Measurements from ENCODE around the gene CEBPA.

Gene CEBPA

DNA sequence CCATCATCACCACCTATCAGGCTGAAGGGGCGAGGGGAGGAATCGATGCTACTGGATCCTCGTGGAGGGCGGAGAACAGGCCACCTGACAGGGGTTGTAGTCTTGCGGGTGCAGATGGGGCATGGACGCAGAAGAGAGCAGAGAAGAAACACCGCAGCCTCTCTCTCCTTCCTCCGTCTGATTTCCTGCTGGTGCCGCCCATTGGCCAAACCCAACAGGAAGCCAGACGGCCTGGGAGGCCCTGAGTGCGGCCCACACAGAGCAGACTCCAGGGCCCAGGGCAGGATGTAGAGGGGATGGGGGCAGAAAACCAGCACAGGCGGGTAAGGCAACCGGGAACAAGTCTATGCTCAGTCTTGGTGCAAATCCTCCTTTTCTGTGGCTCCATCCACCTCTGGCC lies 15.4 kb downstream of the CEBPA start:
- peaks cover 14% of the 10 kb centered on the region; the same call in 1 of the 2 replicates for H3K9me3 ChIP-seq (ENCODE audit: insufficient read depth, low read length)
- no peak overlapping the region for H3K27ac ChIP-seq (ENCODE audit: low read length)
- H3K27me3 ChIP-seq (ENCODE audit: low read depth, low read length), result peaks cover 47% of the 10 kb centered on the region
- H3K9ac ChIP-seq (ENCODE audit: low read length), result no peak overlapping the region
- no peaks in the 10 kb centered on the region for H3K79me2 ChIP-seq (ENCODE audit: low read length)
- no peak overlapping the region for H3K4me3 ChIP-seq (ENCODE audit: low read length)
- no peaks in the 10 kb centered on the region for H4K20me1 ChIP-seq (ENCODE audit: insufficient read depth, low read length)
- TF ChIP-seq, protein P1, sequence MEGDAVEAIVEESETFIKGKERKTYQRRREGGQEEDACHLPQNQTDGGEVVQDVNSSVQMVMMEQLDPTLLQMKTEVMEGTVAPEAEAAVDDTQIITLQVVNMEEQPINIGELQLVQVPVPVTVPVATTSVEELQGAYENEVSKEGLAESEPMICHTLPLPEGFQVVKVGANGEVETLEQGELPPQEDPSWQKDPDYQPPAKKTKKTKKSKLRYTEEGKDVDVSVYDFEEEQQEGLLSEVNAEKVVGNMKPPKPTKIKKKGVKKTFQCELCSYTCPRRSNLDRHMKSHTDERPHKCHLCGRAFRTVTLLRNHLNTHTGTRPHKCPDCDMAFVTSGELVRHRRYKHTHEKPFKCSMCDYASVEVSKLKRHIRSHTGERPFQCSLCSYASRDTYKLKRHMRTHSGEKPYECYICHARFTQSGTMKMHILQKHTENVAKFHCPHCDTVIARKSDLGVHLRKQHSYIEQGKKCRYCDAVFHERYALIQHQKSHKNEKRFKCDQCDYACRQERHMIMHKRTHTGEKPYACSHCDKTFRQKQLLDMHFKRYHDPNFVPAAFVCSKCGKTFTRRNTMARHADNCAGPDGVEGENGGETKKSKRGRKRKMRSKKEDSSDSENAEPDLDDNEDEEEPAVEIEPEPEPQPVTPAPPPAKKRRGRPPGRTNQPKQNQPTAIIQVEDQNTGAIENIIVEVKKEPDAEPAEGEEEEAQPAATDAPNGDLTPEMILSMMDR (IDR thresholded peaks at IDR 0.05; ENCODE audit: low read depth, low read length), result no peak
- TF ChIP-seq EZH2phosphoT487 (IDR thresholded peaks at IDR 0.05; ENCODE audit: low read depth), result no peak
- H3K4me2 ChIP-seq (ENCODE audit: low read length), result no peak overlapping the region
- no peaks in the 10 kb centered on the region for H3K36me3 ChIP-seq (replicated peaks; ENCODE audit: low read depth, low read length)
- H2AFZ ChIP-seq (ENCODE audit: low read depth, low read length), result no peak overlapping the region
- no peaks in the 10 kb centered on the region for H3K4me1 ChIP-seq (ENCODE audit: low read length)

DNA sequence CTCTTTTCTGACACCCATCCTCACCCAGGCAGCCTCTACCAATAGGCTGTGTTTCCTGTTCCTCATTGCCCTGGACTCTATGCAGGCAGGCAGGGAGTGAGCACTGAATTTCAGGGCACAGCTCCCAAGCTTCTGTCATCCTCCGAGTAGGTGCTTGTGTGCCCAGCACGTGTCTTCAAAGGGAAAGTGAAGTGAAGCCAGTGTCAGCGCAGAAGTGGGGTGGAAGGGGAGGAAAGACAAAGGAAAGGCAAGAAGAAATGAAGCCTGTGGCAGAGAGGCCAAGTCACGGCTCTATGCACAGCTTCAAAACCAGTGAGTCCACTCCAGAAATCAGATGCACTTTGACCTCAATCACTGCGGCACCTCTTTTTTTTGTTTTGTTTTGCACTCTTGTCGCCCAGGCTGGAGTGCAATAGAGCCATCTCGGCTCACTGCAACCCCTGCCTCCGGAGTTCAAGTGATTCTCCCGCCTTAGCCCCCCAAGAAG lies 16.9 kb downstream of the CEBPA start:
- Histone ChIP-seq H3K36me3 (replicated peaks; ENCODE audit: low read depth, low read length) (no peaks in the 10 kb centered on the region), H3K9ac (ENCODE audit: low read length) (no peak overlapping the region), H3K4me1 (ENCODE audit: low read length) (peaks cover 8% of the 10 kb centered on the region), H2AFZ (ENCODE audit: low read depth, low read length) (no peak overlapping the region), H3K9me3 (ENCODE audit: insufficient read depth, low read length) (peaks cover 14% of the 10 kb centered on the region; the same call in 1 of the 2 replicates), H4K20me1 (ENCODE audit: insufficient read depth, low read length) (no peaks in the 10 kb centered on the region), H3K4me3 (ENCODE audit: low read length) (no peak overlapping the region), H3K79me2 (ENCODE audit: low read length) (no peaks in the 10 kb centered on the region), H3K27ac (ENCODE audit: low read length) (no peak overlapping the region), H3K4me2 (ENCODE audit: low read length) (no peak overlapping the region), H3K27me3 (ENCODE audit: low read depth, low read length) (peaks cover 56% of the 10 kb centered on the region)
- TF ChIP-seq EZH2phosphoT487 (IDR thresholded peaks at IDR 0.05; ENCODE audit: low read depth), result no peak
- TF ChIP-seq, protein P1 (IDR thresholded peaks at IDR 0.05; ENCODE audit: low read depth, low read length), result no peak

DNA sequence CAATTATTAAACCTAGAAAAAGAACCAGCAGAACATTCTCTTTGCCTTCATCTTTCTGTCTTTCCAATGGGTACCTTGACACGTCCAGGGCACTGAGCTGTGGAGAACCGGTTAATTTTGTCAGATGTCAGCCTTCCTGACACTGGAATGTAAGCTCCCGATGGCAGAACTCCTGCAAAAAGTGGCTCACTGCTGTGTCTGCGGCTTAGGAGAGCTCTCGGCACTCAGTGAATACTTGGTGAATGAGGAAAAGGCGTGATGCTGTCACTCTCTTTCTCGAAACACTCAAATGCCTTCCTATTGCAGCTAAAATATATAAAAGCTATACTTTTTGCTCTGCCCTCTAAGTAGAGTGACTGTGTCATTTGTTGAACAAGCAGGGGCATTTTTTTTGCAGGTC lies 17.6 kb downstream of the CEBPA start:
- Histone ChIP-seq H3K4me3 (ENCODE audit: low read length) (no peak overlapping the region), H3K4me1 (ENCODE audit: low read length) (peaks cover 16% of the 10 kb centered on the region), H3K27me3 (ENCODE audit: low read depth, low read length) (peaks cover 56% of the 10 kb centered on the region), H3K9ac (ENCODE audit: low read length) (no peak overlapping the region), H2AFZ (ENCODE audit: low read depth, low read length) (no peak overlapping the region), H4K20me1 (ENCODE audit: insufficient read depth, low read length) (no peaks in the 10 kb centered on the region), H3K9me3 (ENCODE audit: insufficient read depth, low read length) (peaks cover 14% of the 10 kb centered on the region; the same call in 1 of the 2 replicates), H3K79me2 (ENCODE audit: low read length) (no peaks in the 10 kb centered on the region), H3K27ac (ENCODE audit: low read length) (no peak overlapping the region), H3K36me3 (replicated peaks; ENCODE audit: low read depth, low read length) (no peaks in the 10 kb centered on the region), H3K4me2 (ENCODE audit: low read length) (no peak overlapping the region)
- TF ChIP-seq, protein P1 (IDR thresholded peaks at IDR 0.05; ENCODE audit: low read depth, low read length), result no peak
- TF ChIP-seq EZH2phosphoT487 (IDR thresholded peaks at IDR 0.05; ENCODE audit: low read depth), result no peak

DNA sequence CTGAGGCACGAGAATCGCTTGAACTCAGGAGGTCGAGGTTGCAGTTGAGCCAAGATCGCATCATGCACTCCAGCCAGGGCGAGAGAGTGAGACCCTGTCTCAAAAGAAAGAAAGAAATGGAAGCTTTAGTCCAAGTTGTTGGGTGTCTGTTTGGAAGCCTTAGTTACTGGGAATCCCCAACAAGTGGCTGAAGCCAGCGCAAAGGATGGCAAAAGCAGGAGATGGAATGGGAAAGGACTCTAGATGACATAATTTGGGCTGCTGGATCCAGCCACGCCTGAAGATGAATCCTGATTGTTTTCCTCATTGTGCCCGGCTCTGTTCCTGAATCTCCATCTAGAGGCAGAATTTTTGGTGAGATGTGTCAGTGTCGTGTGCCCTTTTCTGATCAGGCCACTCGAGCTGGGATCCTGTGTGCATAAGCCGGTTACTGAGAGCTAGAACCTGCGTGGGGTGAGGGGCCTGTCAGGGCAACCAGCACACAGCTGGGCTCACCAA lies 18.1 kb downstream of the CEBPA start:
- H3K27me3 ChIP-seq (ENCODE audit: low read depth, low read length), result peaks cover 56% of the 10 kb centered on the region
- H3K36me3 ChIP-seq (replicated peaks; ENCODE audit: low read depth, low read length), result no peaks in the 10 kb centered on the region
- H3K4me2 ChIP-seq (ENCODE audit: low read length), result no peak overlapping the region
- H2AFZ ChIP-seq (ENCODE audit: low read depth, low read length), result no peak overlapping the region
- no peak overlapping the region for H3K27ac ChIP-seq (ENCODE audit: low read length)
- TF ChIP-seq EZH2phosphoT487 (IDR thresholded peaks at IDR 0.05; ENCODE audit: low read depth), result no peak
- TF ChIP-seq, protein P1 (IDR thresholded peaks at IDR 0.05; ENCODE audit: low read depth, low read length), result no peak
- no peak overlapping the region for H3K9ac ChIP-seq (ENCODE audit: low read length)
- no peaks in the 10 kb centered on the region for H3K79me2 ChIP-seq (ENCODE audit: low read length)
- H4K20me1 ChIP-seq (ENCODE audit: insufficient read depth, low read length), result no peaks in the 10 kb centered on the region
- peaks cover 12% of the 10 kb centered on the region; the same call in 1 of the 2 replicates for H3K9me3 ChIP-seq (ENCODE audit: insufficient read depth, low read length)
- peaks cover 21% of the 10 kb centered on the region for H3K4me1 ChIP-seq (ENCODE audit: low read length)
- H3K4me3 ChIP-seq (ENCODE audit: low read length), result no peak overlapping the region
